ENCODE results near the gene DSP. TPM values are rescaled to one million over a fixed set of nuclear protein-coding genes. Genes with fewer than 3 reads are reported as not detected.

The DSP gene
- polyA plus RNA-seq, 1 donor from 2014 or later, result 0.05 TPM

DNA sequence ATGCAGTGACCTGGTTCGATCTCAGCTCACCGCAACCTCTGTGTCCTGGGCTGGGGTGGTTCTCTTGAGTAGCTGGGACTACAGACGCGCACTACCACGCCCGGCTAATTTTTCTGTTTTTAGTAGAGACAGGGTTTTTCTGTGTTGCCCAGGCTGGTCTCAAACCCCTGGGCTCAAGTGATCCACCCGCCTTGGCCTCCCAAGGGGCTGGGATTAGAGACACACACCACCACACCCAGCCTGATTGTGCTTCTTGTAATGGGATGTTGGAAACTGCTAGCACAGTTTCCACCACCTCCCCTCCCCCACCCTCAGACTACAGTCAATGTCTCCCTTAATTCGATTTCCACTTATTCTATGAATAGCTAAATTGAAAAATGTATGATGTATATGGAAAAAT, 22.6 kb upstream of the DSP start:
- Histone ChIP-seq H2AFZ (ENCODE audit: low read depth, low read length) (no peak overlapping the region), H3K4me2 (ENCODE audit: low read length) (no peak overlapping the region), H3K36me3 (ENCODE audit: insufficient read depth, low read length) (no peaks in the 10 kb centered on the region), H3K9me2 (ENCODE audit: insufficient read depth, low read length) (no peaks in the 10 kb centered on the region), H3K27me3 (ENCODE audit: insufficient read depth, low read depth, low read length) (no peaks in the 10 kb centered on the region), H4K20me1 (ENCODE audit: insufficient read depth) (no peaks in the 10 kb centered on the region), H3F3A (ENCODE audit: insufficient read depth, low read length, poor library complexity, severe bottlenecking) (no peaks in the 10 kb centered on the region), H3K9me3 (ENCODE audit: low read length) (no peaks in the 10 kb centered on the region), H3K9ac (ENCODE audit: low read length) (no peak overlapping the region), H3K79me2 (replicated peaks; ENCODE audit: insufficient read depth, low read length) (no peaks in the 10 kb centered on the region), H3K4me3 (ENCODE audit: low read length) (no peak overlapping the region), H3K27ac (ENCODE audit: low read length) (no peak overlapping the region)
- no peak for TF ChIP-seq SMC3 (conservative IDR thresholded peaks at IDR 0.05; ENCODE audit: poor library complexity)
- TF ChIP-seq EZH2 (IDR thresholded peaks at IDR 0.05; ENCODE audit: borderline replicate concordance, insufficient read depth, low read length, poor library complexity, severe bottlenecking), result no peak
- TF ChIP-seq EP300 (conservative IDR thresholded peaks at IDR 0.05; ENCODE audit: poor library complexity, severe bottlenecking), result no peak
- TF ChIP-seq, protein P1, sequence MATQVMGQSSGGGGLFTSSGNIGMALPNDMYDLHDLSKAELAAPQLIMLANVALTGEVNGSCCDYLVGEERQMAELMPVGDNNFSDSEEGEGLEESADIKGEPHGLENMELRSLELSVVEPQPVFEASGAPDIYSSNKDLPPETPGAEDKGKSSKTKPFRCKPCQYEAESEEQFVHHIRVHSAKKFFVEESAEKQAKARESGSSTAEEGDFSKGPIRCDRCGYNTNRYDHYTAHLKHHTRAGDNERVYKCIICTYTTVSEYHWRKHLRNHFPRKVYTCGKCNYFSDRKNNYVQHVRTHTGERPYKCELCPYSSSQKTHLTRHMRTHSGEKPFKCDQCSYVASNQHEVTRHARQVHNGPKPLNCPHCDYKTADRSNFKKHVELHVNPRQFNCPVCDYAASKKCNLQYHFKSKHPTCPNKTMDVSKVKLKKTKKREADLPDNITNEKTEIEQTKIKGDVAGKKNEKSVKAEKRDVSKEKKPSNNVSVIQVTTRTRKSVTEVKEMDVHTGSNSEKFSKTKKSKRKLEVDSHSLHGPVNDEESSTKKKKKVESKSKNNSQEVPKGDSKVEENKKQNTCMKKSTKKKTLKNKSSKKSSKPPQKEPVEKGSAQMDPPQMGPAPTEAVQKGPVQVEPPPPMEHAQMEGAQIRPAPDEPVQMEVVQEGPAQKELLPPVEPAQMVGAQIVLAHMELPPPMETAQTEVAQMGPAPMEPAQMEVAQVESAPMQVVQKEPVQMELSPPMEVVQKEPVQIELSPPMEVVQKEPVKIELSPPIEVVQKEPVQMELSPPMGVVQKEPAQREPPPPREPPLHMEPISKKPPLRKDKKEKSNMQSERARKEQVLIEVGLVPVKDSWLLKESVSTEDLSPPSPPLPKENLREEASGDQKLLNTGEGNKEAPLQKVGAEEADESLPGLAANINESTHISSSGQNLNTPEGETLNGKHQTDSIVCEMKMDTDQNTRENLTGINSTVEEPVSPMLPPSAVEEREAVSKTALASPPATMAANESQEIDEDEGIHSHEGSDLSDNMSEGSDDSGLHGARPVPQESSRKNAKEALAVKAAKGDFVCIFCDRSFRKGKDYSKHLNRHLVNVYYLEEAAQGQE (IDR thresholded peaks at IDR 0.05; ENCODE audit: borderline replicate concordance), result no peak
- TF ChIP-seq, protein P2, sequence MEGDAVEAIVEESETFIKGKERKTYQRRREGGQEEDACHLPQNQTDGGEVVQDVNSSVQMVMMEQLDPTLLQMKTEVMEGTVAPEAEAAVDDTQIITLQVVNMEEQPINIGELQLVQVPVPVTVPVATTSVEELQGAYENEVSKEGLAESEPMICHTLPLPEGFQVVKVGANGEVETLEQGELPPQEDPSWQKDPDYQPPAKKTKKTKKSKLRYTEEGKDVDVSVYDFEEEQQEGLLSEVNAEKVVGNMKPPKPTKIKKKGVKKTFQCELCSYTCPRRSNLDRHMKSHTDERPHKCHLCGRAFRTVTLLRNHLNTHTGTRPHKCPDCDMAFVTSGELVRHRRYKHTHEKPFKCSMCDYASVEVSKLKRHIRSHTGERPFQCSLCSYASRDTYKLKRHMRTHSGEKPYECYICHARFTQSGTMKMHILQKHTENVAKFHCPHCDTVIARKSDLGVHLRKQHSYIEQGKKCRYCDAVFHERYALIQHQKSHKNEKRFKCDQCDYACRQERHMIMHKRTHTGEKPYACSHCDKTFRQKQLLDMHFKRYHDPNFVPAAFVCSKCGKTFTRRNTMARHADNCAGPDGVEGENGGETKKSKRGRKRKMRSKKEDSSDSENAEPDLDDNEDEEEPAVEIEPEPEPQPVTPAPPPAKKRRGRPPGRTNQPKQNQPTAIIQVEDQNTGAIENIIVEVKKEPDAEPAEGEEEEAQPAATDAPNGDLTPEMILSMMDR (IDR thresholded peaks at IDR 0.05; ENCODE audit: poor library complexity, severe bottlenecking), result no peak

DNA sequence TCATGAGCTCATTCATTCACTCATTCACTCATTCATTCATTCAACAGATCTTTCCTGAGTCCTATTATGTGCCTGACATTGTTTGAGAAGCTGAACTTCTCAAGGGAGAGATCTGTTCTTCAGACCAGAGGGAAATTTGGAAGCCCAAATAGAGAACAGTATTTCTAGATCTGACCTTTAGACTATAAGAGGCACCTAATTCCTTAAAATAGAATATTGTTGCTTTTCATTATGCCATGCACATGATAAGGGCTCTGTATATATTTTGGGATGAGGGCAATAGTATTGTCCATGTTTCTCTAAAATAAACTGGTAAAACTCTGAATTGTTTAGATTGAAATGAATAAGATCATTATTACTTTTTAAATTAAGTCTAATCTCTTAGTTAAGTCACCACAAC, 18.6 kb upstream of the DSP start:
- H3K9me3 ChIP-seq (ENCODE audit: low read length), result no peaks in the 10 kb centered on the region
- H3F3A ChIP-seq (ENCODE audit: insufficient read depth, low read length, poor library complexity, severe bottlenecking), result no peaks in the 10 kb centered on the region
- H2AFZ ChIP-seq (ENCODE audit: low read depth, low read length), result no peak overlapping the region
- H3K4me3 ChIP-seq (ENCODE audit: low read length), result no peak overlapping the region
- TF ChIP-seq RAD21 (conservative IDR thresholded peaks at IDR 0.05) (no peak), POLR2AphosphoS5 (IDR thresholded peaks at IDR 0.05) (no peak), SMC3 (conservative IDR thresholded peaks at IDR 0.05; ENCODE audit: poor library complexity) (no peak)
- TF ChIP-seq, protein P1 (IDR thresholded peaks at IDR 0.05; ENCODE audit: borderline replicate concordance), result no peak
- no peaks in the 10 kb centered on the region for H3K27me3 ChIP-seq (ENCODE audit: insufficient read depth, low read depth, low read length)
- no peaks in the 10 kb centered on the region for H3K79me2 ChIP-seq (replicated peaks; ENCODE audit: insufficient read depth, low read length)
- no peaks in the 10 kb centered on the region for H3K36me3 ChIP-seq (ENCODE audit: insufficient read depth, low read length)
- no peak overlapping the region for H3K4me2 ChIP-seq (ENCODE audit: low read length)
- H4K20me1 ChIP-seq (ENCODE audit: insufficient read depth), result no peaks in the 10 kb centered on the region
- H3K27ac ChIP-seq (ENCODE audit: low read length), result no peak overlapping the region
- no peak overlapping the region for H3K9ac ChIP-seq (ENCODE audit: low read length)
- H3K9me2 ChIP-seq (ENCODE audit: insufficient read depth, low read length), result no peaks in the 10 kb centered on the region

Measured in neural cell (in vitro differentiated cells).